HFF-Myc (cell line): ENCODE results near the gene ANKRD16.
A peak's percentile ranks its signal among the peaks of the same experiment; 100 is the strongest.
"Not testable (repeated sequence)": the region's sequence is repeated elsewhere in the genome, so short reads cannot be mapped to it uniquely, and the experiment has no call there.

ENCODE experiments used
- DNase-seq: peaks from one replicate; pipeline ENCODE4 v3.0.0-alpha.2; 2011; ENCODE audit warnings: low read depth; ENCODE audit errors: extremely low read depth
- H3K4me3 ChIP-seq: replicated peaks from 2 replicates; pipeline ENCODE4 v1.5.1; 2011; ENCODE audit warnings: low read depth, mild to moderate bottlenecking, control low read depth, low read length
- TF ChIP-seq, protein P1 (sequence below): IDR thresholded peaks from 2 replicates; pipeline ENCODE4 v1.5.1; 2012; ENCODE audit warnings: mild to moderate bottlenecking, low read depth, low read length, control low read depth; ENCODE audit errors: missing control alignments

Gene ANKRD16

DNA sequence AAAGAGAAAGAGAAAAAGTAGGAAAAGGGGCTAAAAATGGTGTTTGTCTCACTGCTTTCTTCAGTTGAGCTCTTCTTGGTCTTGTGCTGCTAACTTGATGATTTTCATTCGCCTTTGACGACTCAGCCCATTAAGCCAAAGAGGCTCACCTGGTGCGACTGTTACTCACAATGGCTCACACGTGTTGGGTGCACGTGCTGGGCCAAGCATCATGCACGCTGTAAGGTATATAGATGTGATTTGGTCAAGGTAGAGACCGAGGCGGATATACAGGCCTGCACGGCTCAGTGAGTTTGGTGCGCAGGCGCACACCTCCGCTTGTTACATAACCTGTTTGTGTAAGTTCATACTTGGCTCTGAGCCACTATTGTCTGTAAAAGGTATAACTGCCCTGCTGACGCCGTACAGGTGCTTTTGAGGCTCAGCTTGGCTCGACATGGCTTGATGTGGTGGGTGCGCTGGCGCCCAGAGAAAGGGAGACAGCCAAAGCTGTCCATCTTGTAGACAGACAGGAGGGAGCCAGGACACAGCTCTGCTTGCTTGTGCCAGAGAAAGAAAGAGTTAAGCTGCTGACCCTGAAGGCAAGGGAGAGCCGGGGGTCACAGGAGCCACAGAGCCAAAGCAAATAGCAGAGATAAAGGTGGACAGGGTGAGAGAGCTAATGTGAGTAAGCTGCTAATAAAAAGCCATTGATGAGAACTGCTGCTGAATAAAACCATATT is 33.6 kb downstream of the ANKRD16 start:
- TF ChIP-seq, protein P1, sequence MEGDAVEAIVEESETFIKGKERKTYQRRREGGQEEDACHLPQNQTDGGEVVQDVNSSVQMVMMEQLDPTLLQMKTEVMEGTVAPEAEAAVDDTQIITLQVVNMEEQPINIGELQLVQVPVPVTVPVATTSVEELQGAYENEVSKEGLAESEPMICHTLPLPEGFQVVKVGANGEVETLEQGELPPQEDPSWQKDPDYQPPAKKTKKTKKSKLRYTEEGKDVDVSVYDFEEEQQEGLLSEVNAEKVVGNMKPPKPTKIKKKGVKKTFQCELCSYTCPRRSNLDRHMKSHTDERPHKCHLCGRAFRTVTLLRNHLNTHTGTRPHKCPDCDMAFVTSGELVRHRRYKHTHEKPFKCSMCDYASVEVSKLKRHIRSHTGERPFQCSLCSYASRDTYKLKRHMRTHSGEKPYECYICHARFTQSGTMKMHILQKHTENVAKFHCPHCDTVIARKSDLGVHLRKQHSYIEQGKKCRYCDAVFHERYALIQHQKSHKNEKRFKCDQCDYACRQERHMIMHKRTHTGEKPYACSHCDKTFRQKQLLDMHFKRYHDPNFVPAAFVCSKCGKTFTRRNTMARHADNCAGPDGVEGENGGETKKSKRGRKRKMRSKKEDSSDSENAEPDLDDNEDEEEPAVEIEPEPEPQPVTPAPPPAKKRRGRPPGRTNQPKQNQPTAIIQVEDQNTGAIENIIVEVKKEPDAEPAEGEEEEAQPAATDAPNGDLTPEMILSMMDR, result no peak
- no peak overlapping the region for H3K4me3 ChIP-seq
- DNase-seq, result no peak

DNA sequence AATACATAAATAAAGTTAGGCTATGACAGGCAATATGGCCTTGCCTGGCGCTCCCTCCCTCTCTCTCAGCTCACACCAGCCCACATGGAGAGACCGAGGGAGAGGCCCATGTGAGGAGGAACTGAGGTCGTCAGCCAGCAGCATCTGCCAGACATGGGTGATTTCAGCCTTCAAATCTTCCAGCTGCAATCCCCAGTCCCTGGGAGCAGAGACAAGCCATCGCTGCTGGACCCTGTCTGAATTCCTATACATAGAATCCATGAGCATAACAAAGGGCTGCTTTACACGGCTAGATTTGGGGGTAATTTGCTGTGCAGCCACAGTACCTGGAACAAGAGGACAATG is 35.6 kb downstream of the ANKRD16 start:
- DNase-seq, result no peak
- no peak overlapping the region for H3K4me3 ChIP-seq
- TF ChIP-seq, protein P1, result no peak

DNA sequence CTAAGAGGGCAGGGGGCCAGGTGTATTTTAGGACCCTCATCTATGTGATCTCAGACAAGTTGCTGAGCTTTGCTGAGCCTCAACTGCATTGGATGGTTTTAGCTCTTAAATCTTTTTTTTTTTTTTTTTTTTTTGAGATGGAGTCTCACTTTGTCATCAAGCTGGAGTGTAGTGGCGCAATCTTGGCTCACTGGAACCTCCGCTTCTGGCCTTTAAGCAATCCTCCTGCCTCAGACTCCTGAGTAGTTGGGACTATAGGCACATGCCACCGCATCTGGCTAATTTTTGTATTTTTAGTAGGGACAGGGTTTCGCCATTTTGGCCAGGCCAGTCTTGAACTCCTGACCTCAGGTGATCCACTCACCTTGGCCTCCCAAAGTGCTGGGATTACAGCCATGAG is 43.0 kb downstream of the ANKRD16 start:
- DNase-seq, H3K4me3 ChIP-seq: not testable (repeated sequence)

DNA sequence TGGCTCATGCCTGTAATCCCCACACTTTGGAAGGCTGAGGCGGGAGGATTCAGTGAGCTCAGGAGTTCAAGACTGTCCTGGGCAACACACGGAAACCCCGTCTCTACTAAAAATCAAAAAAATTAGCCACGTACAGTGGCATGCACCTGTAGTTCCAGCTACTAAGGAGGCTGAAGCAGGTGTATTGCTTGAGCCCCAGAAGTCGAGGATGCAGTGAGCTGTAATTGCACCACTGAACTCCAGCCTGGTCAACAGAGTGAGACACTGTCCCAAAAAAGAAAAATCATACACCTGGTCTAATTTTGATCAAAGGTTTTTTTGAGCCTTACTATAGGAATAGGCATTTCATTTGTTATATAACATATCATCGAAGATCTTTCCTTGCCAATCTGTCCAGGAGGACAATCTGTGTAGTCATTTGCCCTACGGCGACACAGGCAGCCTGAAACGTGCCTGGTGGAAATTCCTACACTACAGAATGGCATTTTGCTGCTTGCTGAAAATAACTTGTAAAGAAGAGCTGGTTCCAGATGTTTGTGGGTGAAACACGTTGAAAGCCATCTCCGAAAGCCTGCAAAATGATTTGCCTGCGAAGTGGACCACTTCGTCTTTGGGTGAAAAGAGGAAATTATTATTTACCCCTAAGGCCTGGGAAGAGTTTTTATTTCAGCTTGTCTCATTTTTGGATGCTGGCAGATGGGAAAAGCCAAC is 45.2 kb downstream of the ANKRD16 start:
- no peak overlapping the region for H3K4me3 ChIP-seq
- DNase-seq, result peak; percentile 33
- TF ChIP-seq, protein P1, result no peak

DNA sequence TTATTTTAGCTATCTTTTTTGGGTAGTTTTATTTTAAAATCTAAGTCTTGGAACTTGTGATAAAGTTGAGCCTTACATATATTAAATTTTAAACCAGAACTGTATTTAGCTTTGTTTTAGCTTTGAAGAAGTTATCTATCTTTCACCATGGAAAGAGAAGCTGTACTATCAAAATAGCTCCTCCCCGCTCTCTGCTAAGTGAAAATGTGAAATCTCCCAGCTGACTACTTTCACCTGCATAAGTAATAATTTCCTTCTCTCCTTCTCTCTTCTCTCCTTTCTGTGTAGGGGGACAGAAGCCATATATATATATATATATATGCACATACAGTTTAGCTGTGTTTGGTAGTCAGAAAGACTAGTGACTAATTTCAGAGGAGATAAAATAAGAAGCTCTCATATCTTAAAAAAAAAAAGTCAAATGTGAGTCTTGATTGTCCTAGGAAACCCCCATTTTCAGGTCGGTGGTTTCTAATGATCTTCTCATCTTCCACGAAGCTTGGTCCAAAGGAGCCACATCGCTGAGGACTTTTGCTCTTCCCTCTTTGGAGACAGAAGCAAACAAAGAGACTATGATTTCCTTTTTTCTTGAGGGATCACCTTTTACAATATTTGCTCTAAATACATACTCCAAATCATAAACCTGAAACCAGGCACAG is 45.9 kb downstream of the ANKRD16 start:
- H3K4me3 ChIP-seq, result no peak overlapping the region
- DNase-seq, result no peak
- TF ChIP-seq, protein P1, result no peak

DNA sequence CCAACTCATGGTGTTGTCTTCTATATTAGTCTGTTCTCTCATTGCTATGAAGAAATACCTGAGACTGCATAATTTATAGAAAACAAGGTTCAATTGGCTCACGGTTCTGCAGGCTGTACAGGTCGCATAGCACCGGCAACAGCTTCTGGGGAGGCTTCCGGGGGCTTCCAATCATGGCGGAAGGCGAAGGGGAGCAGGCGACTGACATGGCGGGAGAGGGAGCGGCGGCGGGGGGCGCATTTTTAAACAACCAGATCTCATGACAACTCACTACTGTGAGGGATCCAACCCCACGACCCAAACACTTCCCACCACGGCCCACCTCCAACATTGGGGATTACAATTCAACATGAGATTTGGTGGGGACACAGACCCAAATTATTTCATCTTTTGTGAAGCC is 47.7 kb downstream of the ANKRD16 start:
- TF ChIP-seq, protein P1, result no peak
- no peak for DNase-seq
- no peak overlapping the region for H3K4me3 ChIP-seq
